RPMI7951 (cell line): ENCODE data around the gene SLC2A14. TPM values are rescaled to one million over a fixed set of nuclear protein-coding genes. Genes with fewer than 3 reads are reported as not detected.
"Not testable (repeated sequence)": the region's sequence is repeated elsewhere in the genome, so short reads cannot be mapped to it uniquely, and the experiment has no call there.

Experiments
- DNase-seq: peaks from one replicate; pipeline ENCODE4 v3.0.0-alpha.2; 2012; ENCODE audit warnings: low read depth
- total RNA-seq: library from RNA; depleted of rRNA; stranded (reverse); fragments of >200 nt; shearing (Covaris generic); gene quantifications from 2 replicates; pipeline ENCODE4 v1.2.3, GENCODE V29; 2014

SLC2A14 gene
- total RNA-seq, 1 experiment from 2014 or later, result 0.12 TPM

DNA sequence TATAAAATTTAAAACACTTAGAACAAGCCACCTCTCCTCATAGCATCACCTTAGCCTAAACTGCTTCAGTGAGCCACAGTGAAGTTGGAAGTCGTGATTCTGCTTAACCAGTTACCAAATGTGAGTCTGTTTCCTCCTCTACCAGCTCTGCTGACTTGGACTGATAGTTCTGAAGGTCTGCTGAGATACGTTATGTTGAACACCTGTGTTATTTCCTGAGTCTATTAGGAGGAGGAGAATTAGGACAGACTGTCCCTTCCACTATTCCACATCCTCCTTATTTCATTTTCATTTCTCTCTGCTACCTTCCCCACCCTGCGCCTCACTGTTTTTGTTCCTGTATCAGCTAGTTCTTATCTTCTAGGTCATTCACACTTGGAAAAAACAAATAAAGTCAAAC, 2.4 kb downstream of the SLC2A14 start:
- DNase-seq, result no peak

DNA sequence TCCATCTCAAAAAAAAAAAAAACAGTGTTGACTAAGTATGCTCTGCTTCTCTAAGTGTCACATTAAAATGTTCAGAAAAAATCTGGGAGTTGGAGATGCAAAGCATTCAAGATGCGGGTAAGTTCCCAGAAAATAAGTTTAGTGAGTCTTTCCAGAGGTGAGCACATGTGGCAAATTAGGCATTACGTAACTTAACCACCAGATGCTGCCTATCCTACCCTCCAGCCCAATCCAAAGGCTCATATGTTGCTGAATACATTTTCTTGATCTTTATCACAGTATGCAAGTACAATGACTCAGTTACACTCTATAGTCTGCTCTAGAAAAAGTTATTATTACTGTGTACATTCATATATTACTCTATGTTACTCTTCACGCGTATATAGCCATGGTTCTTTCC, 3.6 kb downstream of the SLC2A14 start:
- peak; percentile 50 for DNase-seq

DNA sequence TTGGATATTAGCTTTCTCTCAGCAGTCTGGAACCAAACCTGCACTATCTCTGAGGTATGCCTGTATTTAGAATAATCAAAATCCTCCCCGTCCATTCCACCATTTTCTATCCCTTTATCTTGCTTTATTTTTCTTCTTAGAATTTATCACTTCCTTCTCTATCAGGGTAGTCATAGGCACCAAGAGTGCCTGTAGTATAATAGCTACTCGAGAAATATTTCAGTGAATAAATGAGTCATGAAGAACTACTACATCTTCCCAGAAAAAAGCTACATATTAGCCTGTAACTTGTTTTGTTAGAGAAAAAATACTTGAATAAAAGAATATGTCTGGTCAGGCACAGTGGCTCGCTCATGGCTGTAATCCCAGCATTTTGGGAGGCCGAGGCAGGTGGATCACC, 4.3 kb downstream of the SLC2A14 start:
- DNase-seq, result no peak

DNA sequence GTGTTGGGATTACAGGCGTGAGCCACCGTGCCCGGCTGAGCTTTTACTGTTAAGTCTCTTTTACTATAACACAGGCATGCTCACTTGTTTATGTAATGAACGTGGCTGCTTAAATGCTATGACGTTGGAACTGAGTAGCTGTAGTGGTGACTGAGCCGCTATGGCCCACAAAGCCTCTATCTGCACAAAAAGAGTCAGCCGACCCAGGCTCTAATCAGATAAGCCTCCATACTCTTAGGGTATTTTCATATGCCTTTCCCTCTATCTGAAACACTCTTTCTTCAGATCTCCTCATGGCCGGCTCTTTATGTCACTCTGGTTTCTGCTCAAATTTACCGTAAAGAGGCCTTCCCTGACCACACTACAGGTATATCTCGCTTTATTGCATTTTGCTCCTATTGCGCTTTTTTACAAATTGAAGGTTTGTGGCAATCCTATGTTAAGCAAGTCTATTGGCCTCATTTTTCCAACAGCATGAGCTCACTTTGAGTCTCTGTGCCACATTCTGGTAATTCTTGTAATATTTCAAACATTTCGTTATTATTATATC, 8.0 kb downstream of the SLC2A14 start:
- DNase-seq, result no peak

DNA sequence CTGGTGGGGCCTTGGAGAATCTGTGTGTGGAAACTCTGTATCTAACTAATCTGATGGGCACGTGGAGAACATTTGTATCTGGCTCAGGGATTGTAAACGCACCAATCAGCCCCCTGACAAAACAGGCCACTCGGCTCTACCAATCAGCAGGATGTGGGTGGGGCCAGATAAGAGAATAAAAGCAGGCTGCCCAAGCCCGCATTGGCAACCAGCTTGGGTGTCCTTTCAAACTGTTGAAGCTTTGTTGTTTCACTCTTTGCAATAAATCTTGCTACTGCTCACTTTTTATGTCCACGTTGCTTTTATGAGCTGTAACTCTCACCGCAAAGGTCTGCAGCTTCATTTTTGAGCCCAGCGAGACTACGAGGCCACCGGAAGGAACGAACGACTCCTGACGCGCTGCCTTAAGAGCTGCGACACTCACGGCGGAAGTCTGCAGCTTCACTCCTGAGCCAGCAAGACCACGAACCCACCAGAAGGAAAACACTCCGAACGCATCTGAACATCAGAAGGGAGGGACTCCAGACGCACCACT, 9.8 kb downstream of the SLC2A14 start:
- DNase-seq, result not testable (repeated sequence)

DNA sequence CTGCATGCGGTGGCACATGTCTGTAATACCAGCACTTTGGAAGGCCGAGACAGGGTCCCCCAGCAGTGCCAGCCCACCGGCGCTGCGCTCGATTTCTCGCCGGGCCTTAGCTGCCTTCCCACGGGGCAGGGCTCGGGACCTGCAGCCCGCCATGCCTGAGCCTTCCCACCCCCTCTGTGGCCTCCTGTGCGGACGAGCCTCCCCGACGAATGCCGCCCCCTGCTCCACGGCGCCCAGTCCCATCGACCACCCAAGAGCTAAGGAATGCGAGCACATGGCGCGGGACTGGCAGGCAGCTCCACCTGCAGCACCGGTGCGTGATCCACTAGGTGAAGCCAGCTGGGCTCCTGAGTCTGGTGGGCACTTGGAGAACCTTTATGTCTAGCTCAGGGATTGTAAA, 10.4 kb downstream of the SLC2A14 start:
- DNase-seq, result not testable (repeated sequence)

DNA sequence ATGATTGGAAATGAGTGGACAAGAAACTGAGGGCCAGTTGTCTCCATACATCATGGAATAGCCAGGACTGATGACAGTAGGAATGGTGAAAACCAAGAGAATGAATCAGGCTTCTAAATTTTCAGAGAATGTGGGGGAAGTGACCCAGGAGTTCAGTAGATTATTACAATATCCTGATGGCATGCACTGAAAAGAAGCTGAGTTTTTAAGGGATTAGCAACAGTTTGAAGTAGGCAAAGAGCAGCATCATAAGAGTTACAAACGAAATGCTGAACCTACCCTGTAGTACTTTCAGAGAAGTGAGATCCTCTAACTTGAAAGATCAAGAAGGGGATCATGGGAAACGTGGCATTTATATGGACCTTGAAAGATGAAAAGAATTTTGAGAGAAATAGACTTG, 13.2 kb downstream of the SLC2A14 start:
- peak; percentile 13 for DNase-seq

DNA sequence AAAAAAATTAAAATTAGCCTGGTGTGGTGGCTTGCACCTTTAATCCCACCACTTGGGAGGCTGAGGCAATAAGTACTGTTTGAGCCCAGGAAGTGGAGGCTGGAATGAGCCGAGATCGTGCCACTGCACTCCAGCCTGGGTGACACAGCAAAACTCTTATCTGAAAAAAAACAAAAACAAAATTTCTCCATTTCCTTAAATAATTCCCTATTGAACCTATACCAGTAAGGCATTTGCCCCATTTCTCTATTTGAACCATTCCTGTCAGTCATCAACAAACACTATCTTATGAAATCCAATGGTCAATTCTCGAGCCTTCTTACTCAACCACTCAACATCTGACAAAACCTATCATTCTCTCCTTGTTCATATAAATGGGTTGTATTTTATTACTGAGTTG, 14.7 kb downstream of the SLC2A14 start:
- DNase-seq, result no peak

DNA sequence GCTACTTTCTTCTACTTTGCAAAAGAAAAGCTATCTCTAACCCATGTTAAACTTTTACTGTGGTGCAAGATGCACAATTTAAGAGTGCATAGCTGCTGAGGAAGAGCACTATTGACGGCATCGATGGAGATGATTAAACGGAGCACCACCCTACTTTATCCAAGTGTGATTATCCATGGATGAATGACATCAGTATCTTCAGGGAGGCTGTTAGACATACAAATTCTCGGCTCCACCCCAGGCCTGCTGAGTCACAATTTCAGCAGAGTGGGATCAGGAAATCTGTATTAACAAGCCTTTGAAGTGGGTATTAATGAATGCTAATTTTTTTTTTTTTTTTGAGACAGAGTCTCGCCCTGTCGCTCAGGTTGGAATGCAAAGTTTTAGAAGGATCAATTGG, 16.2 kb downstream of the SLC2A14 start:
- DNase-seq, result no peak

DNA sequence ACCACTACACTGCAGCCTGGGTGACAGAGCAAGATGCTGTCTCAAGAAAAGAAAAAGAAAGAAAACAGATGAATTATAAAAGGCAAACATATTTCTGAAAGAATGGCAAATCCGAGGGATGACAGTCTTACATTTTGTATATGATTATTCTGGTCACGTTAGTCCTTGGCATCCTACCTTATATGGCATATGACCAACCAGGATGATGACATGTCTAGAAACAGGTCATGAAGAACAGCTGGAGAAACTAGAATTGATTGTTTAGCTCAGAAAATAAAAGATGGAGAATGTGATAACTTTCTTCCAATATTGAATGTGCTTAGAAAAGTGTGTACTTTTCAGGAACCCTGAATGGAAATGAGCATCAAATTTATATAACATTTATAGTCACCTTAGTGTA, 19.2 kb downstream of the SLC2A14 start:
- DNase-seq, result no peak

DNA sequence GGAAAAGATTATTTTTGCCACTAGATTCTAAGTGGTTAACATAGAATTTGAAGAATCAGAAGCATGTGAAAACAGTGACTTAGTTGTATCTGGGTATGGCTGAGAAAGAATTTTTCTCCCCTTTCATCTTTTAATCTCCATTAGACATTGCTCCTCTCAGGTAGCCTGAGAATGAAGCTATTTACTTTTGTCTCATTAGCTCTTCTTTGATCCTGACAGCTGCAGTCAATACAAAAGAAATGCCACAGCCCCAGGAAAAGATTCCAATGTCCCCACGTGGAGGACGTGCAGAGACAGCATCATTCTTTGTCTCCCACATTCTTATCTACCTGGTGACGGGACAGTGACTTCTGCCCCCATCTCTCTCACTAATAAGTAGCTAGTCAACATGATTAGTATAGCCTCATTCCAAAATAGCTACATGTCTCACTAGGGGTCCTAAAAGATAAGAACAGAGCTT, 21.1 kb downstream of the SLC2A14 start:
- DNase-seq, result not testable (repeated sequence)

DNA sequence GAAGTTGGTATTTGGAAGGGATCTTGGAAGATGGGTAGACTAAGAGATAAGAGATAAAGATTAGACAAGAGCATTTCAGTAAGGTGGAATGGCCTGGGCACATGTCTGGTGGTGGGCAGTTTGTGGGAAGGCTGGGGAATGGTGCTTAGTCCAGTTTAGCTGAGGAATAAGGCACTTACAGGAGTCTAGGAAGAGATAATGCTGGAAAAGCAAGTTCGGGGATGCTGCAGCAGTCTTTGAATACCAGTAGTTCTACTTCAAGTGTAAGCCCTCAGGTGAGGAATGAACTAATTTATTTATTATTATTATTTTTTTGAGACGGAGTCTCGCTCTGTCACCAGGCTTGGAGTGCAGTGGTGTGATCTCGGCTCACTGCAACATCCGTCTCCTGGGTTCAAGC, 22.6 kb downstream of the SLC2A14 start:
- DNase-seq, result not testable (repeated sequence)

DNA sequence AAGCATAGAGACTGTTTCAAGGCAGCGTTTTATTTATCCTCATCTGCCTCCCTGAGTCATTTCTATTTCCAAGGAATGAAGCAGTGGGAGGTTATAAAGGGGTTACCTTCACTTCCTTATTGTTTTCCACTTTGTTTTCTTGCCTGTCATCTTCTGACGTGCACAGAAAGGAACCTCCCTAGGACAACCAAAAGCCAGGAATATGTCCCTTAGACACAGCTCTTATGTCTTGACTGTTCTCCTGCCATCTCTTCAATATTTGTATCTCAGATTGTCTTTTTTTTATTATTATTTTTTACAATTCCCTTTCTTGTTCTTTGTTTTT, 24.7 kb downstream of the SLC2A14 start:
- DNase-seq, result not testable (repeated sequence)

DNA sequence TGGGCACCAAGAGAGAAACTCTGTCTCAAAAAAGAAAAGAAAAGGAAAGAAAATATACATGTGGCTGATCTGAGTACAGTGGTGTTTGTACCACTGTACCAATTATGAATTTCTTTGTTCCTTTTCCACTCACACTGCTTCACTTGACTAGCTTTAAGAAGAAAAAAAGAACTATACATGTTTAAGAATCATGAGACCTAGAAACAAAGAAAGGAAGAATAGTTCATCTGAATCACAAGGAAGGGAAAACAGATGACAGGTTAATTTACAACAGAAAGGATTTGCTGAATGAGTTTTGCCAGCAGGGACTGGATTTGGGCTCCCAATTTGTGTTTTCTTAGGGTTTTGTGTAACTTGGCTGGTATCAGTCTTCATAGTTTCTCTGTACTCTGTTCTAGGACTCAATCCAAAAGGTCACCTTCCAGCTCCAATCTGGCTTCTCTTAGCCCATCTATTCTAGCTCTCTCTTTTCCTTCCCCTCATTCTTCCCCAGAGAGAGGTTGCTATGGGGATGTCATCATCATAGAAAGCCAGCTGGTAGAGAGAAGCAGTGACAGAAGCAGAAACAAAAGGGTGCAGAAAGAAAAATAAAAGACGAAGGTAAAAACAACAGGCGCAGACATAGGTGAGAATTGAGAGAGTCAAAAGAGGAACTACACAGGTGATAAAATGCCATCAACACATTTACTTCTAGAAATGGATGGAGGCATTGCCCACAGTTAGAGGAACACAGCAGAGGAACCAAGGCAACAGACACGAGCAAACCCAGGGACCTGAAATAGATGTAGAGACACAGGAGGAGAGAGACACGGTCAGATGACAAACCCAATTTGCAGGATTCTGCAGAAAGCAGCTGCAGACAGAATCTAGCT, 25.3 kb downstream of the SLC2A14 start:
- DNase-seq, result not testable (repeated sequence)

DNA sequence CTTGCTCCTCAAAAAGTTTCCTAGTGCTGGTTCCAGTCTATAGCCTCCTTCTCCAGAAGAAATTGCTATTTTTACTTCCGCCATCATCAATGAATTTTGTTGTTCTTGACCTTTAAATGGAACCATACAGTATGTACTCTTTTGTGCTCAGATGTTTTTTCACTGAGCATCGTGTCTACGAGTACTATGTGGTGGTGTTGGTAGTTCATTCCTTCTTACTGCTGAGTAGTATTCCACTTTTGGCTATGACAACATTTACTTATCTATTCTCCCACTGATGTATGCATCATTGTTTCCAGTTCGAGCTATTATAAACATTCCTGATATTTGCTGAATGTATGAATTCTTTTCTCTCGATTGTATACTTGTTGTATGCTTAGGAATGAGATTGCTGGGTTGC, 28.6 kb downstream of the SLC2A14 start:
- no peak for DNase-seq

DNA sequence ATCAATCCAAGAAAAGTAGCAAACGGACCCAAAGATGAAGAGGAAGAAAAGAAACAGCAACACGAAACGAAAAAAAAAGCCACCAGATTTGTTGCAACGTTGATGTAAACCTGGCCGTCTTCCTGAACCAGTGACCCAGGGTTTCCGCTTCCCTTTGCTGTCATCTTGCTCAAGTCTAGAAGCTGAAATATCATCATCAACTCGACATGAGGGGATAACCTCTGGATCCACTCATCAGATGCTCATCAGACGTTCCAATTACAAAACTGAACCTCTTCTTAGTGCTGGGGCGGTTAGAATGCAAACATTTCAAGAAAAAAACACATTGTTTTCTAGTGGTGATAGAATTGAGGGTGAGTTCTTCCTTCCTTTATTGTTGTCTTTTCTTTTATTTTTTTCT, 29.1 kb downstream of the SLC2A14 start:
- not testable (repeated sequence) for DNase-seq

DNA sequence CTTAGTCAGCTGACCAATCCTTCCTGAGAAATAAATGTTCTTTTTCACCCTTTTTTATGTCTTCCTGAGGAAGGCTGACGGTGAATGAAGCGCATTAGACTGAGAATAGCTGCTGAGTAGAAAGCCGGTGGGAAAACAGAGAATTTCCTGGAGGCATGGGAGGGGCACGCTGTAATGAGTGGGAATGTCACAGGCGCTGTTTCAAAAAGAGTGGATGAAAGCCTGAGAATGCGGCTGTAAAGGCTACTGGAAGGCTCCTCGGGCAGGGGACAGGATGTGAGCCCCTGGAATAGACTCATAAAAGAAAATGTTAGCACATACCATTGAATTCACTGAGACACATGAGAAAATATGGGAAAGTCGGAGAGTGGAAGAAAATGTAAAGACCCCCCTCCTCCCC, 29.6 kb downstream of the SLC2A14 start:
- DNase-seq, result not testable (repeated sequence)

DNA sequence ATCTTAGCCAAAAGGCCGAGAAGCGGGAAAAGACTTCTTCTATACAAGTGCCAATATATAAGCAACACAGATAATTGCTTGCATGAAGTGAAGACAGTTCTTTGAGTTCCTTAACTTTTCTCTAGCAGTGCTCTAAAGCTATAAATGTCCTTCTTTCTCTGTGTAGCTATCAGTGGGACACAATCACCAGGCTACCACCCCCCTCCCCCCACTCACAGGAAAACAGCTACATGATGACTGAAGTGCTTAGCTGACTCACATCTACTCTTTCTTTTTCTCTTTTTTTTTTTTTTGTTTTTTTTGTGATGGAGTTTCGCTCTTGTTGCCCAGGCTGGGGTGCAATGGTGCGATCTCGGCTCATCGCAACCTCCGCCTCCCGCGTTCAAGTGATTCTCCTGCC, 30.3 kb downstream of the SLC2A14 start:
- DNase-seq, result not testable (repeated sequence)

DNA sequence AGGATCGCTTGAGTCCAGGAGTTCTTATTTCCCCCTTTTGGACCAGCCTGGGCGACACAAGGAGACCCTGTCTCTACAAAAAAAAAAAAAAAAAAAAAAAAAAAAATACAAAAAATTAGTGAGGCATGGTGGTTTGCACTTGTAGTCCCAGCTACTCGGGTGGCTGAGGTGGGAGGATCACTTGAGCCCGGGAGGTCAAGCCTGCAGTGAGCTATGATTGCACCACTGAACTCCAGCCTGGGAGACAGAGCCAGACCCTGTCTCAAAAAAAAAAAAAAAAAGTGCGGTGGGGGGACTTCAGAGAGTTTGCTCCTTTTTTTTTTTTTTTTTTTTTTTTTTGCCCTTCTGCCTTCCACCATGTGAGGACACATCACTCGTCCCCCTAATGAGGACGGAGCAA, 32.9 kb downstream of the SLC2A14 start:
- DNase-seq, result not testable (repeated sequence)

DNA sequence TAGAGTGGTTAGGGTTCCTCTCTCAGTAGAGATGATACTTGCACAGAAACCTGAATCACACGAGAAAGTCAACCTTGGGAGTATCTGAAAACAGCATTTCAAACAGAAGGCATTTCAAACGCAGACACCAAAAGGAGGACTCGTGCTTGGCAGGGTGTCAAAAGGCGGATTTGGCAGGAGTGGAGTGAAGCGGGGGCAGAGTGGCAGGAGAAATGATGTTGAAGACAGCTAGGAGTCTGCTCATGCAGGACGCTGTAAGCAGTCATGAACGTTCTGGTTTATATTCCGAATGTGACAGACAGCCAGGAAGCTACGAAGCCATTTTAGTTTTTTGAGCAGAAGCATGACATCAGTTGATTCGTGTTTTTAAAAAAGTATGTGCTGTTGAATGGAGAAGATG, 33.5 kb downstream of the SLC2A14 start:
- not testable (repeated sequence) for DNase-seq

DNA sequence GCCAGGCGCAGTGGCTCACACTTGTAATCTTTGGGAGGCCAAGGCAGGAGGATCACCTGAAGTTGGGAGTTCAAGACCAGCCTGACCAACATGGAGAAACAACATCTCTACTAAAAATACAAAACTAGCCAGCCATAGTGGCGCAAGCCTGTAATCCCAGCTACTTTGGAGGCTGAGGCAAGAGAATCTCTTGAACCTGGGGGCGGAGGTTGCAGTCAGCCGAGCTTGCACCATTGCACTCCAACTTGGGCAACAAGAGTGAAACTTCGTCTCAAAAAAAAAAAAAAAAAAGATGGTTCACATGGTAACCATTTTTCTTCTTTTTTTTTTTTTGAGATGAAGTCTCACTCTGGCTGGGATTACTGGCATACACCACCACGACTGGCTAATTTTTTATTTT, 35.3 kb downstream of the SLC2A14 start:
- DNase-seq, result no peak

DNA sequence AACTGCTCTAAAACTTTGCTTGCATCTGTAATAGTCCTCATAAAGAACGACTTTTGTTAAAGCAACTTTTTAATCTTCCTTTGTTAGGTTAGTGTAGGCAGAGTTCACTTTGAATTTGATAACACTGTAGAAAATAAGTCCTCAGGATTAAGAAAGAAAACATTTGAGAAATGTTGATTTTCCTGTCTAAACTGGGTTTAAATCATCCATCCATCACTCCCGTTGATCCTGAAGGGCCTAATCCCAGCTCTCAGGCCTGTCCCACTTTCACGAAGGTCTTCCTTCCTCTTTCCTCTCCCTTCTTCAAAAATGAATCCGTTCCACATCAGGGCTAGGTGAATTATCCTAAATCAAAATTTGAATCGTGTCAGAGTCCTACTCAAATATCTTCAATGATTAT, 36.9 kb downstream of the SLC2A14 start:
- no peak for DNase-seq

DNA sequence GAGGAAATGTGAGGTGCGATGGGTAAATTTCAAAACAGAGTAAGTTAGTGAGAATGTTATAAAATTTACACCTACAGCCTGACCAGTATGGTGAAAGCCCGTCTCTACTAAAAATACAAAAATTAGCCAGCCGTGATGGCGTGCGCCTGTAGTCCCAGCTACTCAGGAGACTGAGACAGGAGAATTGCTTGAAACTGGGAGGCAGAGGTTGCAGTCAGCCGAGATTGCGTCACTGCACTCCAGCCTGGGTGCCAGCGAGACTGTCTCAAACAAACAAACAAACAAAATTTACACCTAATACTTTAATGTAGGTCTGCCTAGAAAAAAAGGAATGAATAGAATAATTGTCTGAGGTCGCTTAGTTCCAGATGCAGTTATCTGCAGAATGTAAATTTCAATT, 37.6 kb downstream of the SLC2A14 start:
- no peak for DNase-seq
